ENCODE data around the gene POU5F1. TPM values are rescaled to one million over a fixed set of nuclear protein-coding genes. Genes with fewer than 3 reads are reported as not detected.
"Not testable (repeated sequence)": the region's sequence is repeated elsewhere in the genome, so short reads cannot be mapped to it uniquely, and the experiment has no call there.

The POU5F1 gene
- polyA plus RNA-seq, 1 donor = 0.28 TPM

GRCh38 chr6:31203345-31203979, 33.0 kb upstream of the POU5F1 start:
- peak overlapping the region; percentile 87 for H3K27ac ChIP-seq (ENCODE audit: low read length)
- H3K36me3 ChIP-seq (ENCODE audit: control insufficient read depth, insufficient read depth, low read length) = no peaks in the 10 kb centered on the region
- peak overlapping the region; percentile 42 for H3K4me3 ChIP-seq (ENCODE audit: low read length)
- H3K9me3 ChIP-seq (ENCODE audit: control insufficient read depth, low read depth, low read length) = no peaks in the 10 kb centered on the region
- H3K4me1 ChIP-seq (ENCODE audit: control insufficient read depth, insufficient read depth, low read length) = peaks cover 40% of the 10 kb centered on the region
- no peaks in the 10 kb centered on the region for H3K27me3 ChIP-seq (ENCODE audit: control insufficient read depth, insufficient read depth, low read length)
- DNase-seq = peak; percentile 82 to 91
- no CpG with 5 or more reads among the region's 5 CpGs for WGBS (ENCODE audit: insufficient coverage, low lambda C conversion rate)

GRCh38 chr6:31202259-31203166, 32.0 kb upstream of the POU5F1 start:
- Histone ChIP-seq H3K4me1 (ENCODE audit: control insufficient read depth, insufficient read depth, low read length) (peaks cover 31% of the 10 kb centered on the region), H3K27ac (ENCODE audit: low read length) (peak overlapping the region; percentile 87), H3K36me3 (ENCODE audit: control insufficient read depth, insufficient read depth, low read length) (no peaks in the 10 kb centered on the region), H3K27me3 (ENCODE audit: control insufficient read depth, insufficient read depth, low read length) (no peaks in the 10 kb centered on the region), H3K4me3 (ENCODE audit: low read length) (no peak overlapping the region), H3K9me3 (ENCODE audit: control insufficient read depth, low read depth, low read length) (no peaks in the 10 kb centered on the region)
- WGBS (ENCODE audit: insufficient coverage, low lambda C conversion rate) = 33% methylated on average over 1 of the region's 11 CpGs
- no peak for DNase-seq

- not testable (repeated sequence) for H3K9me3 ChIP-seq (ENCODE audit: control insufficient read depth, low read depth, low read length); H3K36me3 ChIP-seq (ENCODE audit: control insufficient read depth, insufficient read depth, low read length); H3K27me3 ChIP-seq (ENCODE audit: control insufficient read depth, insufficient read depth, low read length); H3K4me3 ChIP-seq (ENCODE audit: low read length); H3K27ac ChIP-seq (ENCODE audit: low read length); DNase-seq
- H3K4me1 ChIP-seq (ENCODE audit: control insufficient read depth, insufficient read depth, low read length) = peaks cover 14% of the 10 kb centered on the region
- WGBS (ENCODE audit: insufficient coverage, low lambda C conversion rate) = no CpG with 5 or more reads among the region's 4 CpGs
Measured at GRCh38 chr6:31199105-31199452, 28.6 kb upstream of the POU5F1 start.

GRCh38 chr6:31197559-31198305, 27.2 kb upstream of the POU5F1 start:
- WGBS (ENCODE audit: insufficient coverage, low lambda C conversion rate) = no CpG with 5 or more reads among the region's 45 CpGs
- DNase-seq = peak; percentile 86 to 92
- no peaks in the 10 kb centered on the region for H3K9me3 ChIP-seq (ENCODE audit: control insufficient read depth, low read depth, low read length)
- peak overlapping the region; percentile 66 for H3K4me3 ChIP-seq (ENCODE audit: low read length)
- peak overlapping the region; percentile 97 for H3K27ac ChIP-seq (ENCODE audit: low read length)
- peaks cover 10% of the 10 kb centered on the region for H3K4me1 ChIP-seq (ENCODE audit: control insufficient read depth, insufficient read depth, low read length)
- no peaks in the 10 kb centered on the region for H3K27me3 ChIP-seq (ENCODE audit: control insufficient read depth, insufficient read depth, low read length)
- no peaks in the 10 kb centered on the region for H3K36me3 ChIP-seq (ENCODE audit: control insufficient read depth, insufficient read depth, low read length)

GRCh38 chr6:31196251-31197022, 26.0 kb upstream of the POU5F1 start:
- not testable (repeated sequence) for H3K4me3 ChIP-seq (ENCODE audit: low read length); H3K9me3 ChIP-seq (ENCODE audit: control insufficient read depth, low read depth, low read length); H3K4me1 ChIP-seq (ENCODE audit: control insufficient read depth, insufficient read depth, low read length); H3K27ac ChIP-seq (ENCODE audit: low read length); H3K36me3 ChIP-seq (ENCODE audit: control insufficient read depth, insufficient read depth, low read length); H3K27me3 ChIP-seq (ENCODE audit: control insufficient read depth, insufficient read depth, low read length); DNase-seq
- no CpG with 5 or more reads among the region's 25 CpGs for WGBS (ENCODE audit: insufficient coverage, low lambda C conversion rate)

GRCh38 chr6:31195308-31195979, 25.0 kb upstream of the POU5F1 start:
- not testable (repeated sequence) for H3K4me1 ChIP-seq (ENCODE audit: control insufficient read depth, insufficient read depth, low read length); H3K27ac ChIP-seq (ENCODE audit: low read length); DNase-seq; H3K36me3 ChIP-seq (ENCODE audit: control insufficient read depth, insufficient read depth, low read length); H3K9me3 ChIP-seq (ENCODE audit: control insufficient read depth, low read depth, low read length); H3K4me3 ChIP-seq (ENCODE audit: low read length); H3K27me3 ChIP-seq (ENCODE audit: control insufficient read depth, insufficient read depth, low read length)
- no CpG with 5 or more reads among the region's 41 CpGs for WGBS (ENCODE audit: insufficient coverage, low lambda C conversion rate)

GRCh38 chr6:31194061-31194834, 23.8 kb upstream of the POU5F1 start:
- Histone ChIP-seq H3K27ac (ENCODE audit: low read length) (no peak overlapping the region), H3K4me1 (ENCODE audit: control insufficient read depth, insufficient read depth, low read length) (no peaks in the 10 kb centered on the region), H3K4me3 (ENCODE audit: low read length) (no peak overlapping the region), H3K36me3 (ENCODE audit: control insufficient read depth, insufficient read depth, low read length) (no peaks in the 10 kb centered on the region), H3K9me3 (ENCODE audit: control insufficient read depth, low read depth, low read length) (no peaks in the 10 kb centered on the region), H3K27me3 (ENCODE audit: control insufficient read depth, insufficient read depth, low read length) (no peaks in the 10 kb centered on the region)
- WGBS (ENCODE audit: insufficient coverage, low lambda C conversion rate) = no CpG with 5 or more reads among the region's 6 CpGs
- DNase-seq = no peak

- Histone ChIP-seq H3K4me1 (ENCODE audit: control insufficient read depth, insufficient read depth, low read length) (no peaks in the 10 kb centered on the region), H3K9me3 (ENCODE audit: control insufficient read depth, low read depth, low read length) (no peaks in the 10 kb centered on the region), H3K27me3 (ENCODE audit: control insufficient read depth, insufficient read depth, low read length) (no peaks in the 10 kb centered on the region), H3K36me3 (ENCODE audit: control insufficient read depth, insufficient read depth, low read length) (no peaks in the 10 kb centered on the region), H3K27ac (ENCODE audit: low read length) (no peak overlapping the region), H3K4me3 (ENCODE audit: low read length) (no peak overlapping the region)
- DNase-seq = no peak
- WGBS (ENCODE audit: insufficient coverage, low lambda C conversion rate) = no CpG with 5 or more reads among the region's 8 CpGs
Measured at GRCh38 chr6:31193206-31193605, 22.7 kb upstream of the POU5F1 start.

GRCh38 chr6:31192431-31193105, 22.1 kb upstream of the POU5F1 start:
- not testable (repeated sequence) for H3K4me3 ChIP-seq (ENCODE audit: low read length); H3K27me3 ChIP-seq (ENCODE audit: control insufficient read depth, insufficient read depth, low read length); H3K27ac ChIP-seq (ENCODE audit: low read length); H3K4me1 ChIP-seq (ENCODE audit: control insufficient read depth, insufficient read depth, low read length); H3K36me3 ChIP-seq (ENCODE audit: control insufficient read depth, insufficient read depth, low read length); H3K9me3 ChIP-seq (ENCODE audit: control insufficient read depth, low read depth, low read length)
- WGBS (ENCODE audit: insufficient coverage, low lambda C conversion rate) = no CpG with 5 or more reads among the region's 10 CpGs
- peak; percentile 38 to 47 for DNase-seq

All from large intestine (tissue), 3 donors.